ENCODE measurements around the gene NUDT3.
"Not testable (repeated sequence)": the region's sequence is repeated elsewhere in the genome, so short reads cannot be mapped to it uniquely, and the experiment has no call there.

NUDT3 gene

GRCh38 chr6:34392497-34393190, at the start of gene NUDT3:
NUDT3 (minus strand) TSS chr6:34392669; CDS start chr6:34392362, 307 bp downstream.
- DNase-seq (ENCODE audit: low read depth, low spot score) = peak; percentile 85

- no peak for DNase-seq (ENCODE audit: low read depth, low spot score)
These were observed 49.1 kb upstream of the NUDT3 start for GRCh38 chr6:34441526-34441925.

GRCh38 chr6:34439442-34439841, 47.0 kb upstream of the NUDT3 start:
- no peak for DNase-seq (ENCODE audit: low read depth, low spot score)

- DNase-seq (ENCODE audit: low read depth, low spot score) = no peak
These were observed 46.2 kb upstream of the NUDT3 start for GRCh38 chr6:34438705-34439104.

GRCh38 chr6:34437644-34437970, 45.1 kb upstream of the NUDT3 start:
- DNase-seq (ENCODE audit: low read depth, low spot score) = no peak

- no peak for DNase-seq (ENCODE audit: low read depth, low spot score)
These were observed 44.6 kb upstream of the NUDT3 start for GRCh38 chr6:34436803-34437643.

GRCh38 chr6:34435916-34436315, 43.4 kb upstream of the NUDT3 start:
- DNase-seq (ENCODE audit: low read depth, low spot score) = no peak

GRCh38 chr6:34425498-34426410, 33.3 kb upstream of the NUDT3 start, which contains the start of gene RPS10:
RPS10 (minus strand) TSS chr6:34426069; CDS start chr6:34425221, 848 bp downstream.
- peak; percentile 82 for DNase-seq (ENCODE audit: low read depth, low spot score)

GRCh38 chr6:34425132-34425497, 32.6 kb upstream of the NUDT3 start:
- no peak for DNase-seq (ENCODE audit: low read depth, low spot score)

GRCh38 chr6:34424200-34425131, 32.0 kb upstream of the NUDT3 start:
- DNase-seq (ENCODE audit: low read depth, low spot score) = no peak

- DNase-seq (ENCODE audit: low read depth, low spot score) = no peak
These were observed 30.8 kb upstream of the NUDT3 start for GRCh38 chr6:34423254-34423653.

- no peak for DNase-seq (ENCODE audit: low read depth, low spot score)
These were observed 25.9 kb upstream of the NUDT3 start for GRCh38 chr6:34418367-34418766.

- DNase-seq (ENCODE audit: low read depth, low spot score) = no peak
These were observed 24.5 kb upstream of the NUDT3 start for GRCh38 chr6:34416877-34417371.

GRCh38 chr6:34414999-34415858, 22.8 kb upstream of the NUDT3 start:
- DNase-seq (ENCODE audit: low read depth, low spot score) = no peak

- DNase-seq (ENCODE audit: low read depth, low spot score) = no peak
These were observed 20.3 kb upstream of the NUDT3 start for GRCh38 chr6:34412643-34413214.

- DNase-seq (ENCODE audit: low read depth, low spot score) = no peak
These were observed 19.5 kb upstream of the NUDT3 start for GRCh38 chr6:34412016-34412415.

- not testable (repeated sequence) for DNase-seq (ENCODE audit: low read depth, low spot score)
These were observed 15.4 kb upstream of the NUDT3 start for GRCh38 chr6:34407915-34408314.

- no peak for DNase-seq (ENCODE audit: low read depth, low spot score)
These were observed 4.0 kb upstream of the NUDT3 start for GRCh38 chr6:34396518-34396917.

- no peak for DNase-seq (ENCODE audit: low read depth, low spot score)
These were observed 1.5 kb upstream of the NUDT3 start for GRCh38 chr6:34393966-34394305.

All from activated naive CD8-positive, alpha-beta T cell treated with anti-CD3 and anti-CD28 coated beads, Interleukin-2, amount 50 U/mL, for 16 hours (primary cell).